HG03342 (cell line): ENCODE results near the gene GRIP2.

Experiments
- ATAC-seq: cut with Tn5 transposase; IDR thresholded peaks from one replicate; pipeline ENCODE4 v1.9.1; 2021; ENCODE audit warnings: mild to moderate bottlenecking, moderate library complexity; ENCODE audit not compliant: unreplicated experiment

Gene GRIP2

DNA sequence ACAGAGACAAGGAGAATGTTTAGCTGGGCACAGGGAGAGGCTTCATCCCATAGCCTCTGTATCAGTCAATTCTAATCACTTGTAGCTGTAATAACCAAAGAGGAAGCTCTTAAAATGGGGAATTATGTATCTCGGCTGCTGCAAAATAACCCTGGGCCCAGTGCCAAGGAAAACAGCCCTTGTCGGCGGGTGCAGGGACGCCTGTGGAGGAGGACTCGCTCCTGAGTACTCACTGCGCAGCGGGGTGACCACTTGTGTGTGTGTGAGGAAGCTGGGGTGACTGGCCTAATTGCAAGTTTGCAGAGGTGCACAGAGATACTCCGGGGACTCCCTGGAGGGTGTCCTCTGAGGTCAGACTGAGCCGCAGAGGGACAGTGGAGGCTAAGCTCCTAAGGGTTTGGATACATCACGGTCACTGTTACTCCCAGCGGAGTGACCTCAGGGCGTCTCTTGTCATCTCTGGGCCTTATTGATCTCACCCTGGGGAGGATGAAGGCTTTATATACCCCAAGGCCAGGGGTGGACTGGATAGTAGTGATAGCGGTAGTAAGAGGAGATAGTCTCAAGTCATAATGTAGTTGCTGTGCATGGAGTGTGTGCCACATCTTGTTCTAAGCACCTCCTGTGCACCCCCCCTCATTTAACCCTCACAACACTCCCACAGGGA is 100.5 kb downstream of the GRIP2 start:
- no peak for ATAC-seq
